Globus pallidus (tissue), 1 donor: ENCODE results near the gene GRHL1.

Experiments used
- DNase-seq: peaks from one replicate; pipeline ENCODE4 v3.0.0-alpha.2; 2015; ENCODE audit warnings: low spot score

The GRHL1 gene

GRCh38 chr2:10042301-10043161, 91.0 kb downstream of the GRHL1 start:
- DNase-seq, result peak; percentile 48

- peak; percentile 64 for DNase-seq
Observed at GRCh38 chr2:10043256-10043905, 91.9 kb downstream of the GRHL1 start, which contains the start of gene KLF11. KLF11 (plus strand) TSS chr2:10043550; CDS start chr2:10043717, 167 bp downstream.

GRCh38 chr2:10043906-10044601, 92.6 kb downstream of the GRHL1 start:
- DNase-seq, result peak; percentile 79

GRCh38 chr2:10045561-10046355, 94.3 kb downstream of the GRHL1 start:
- no peak for DNase-seq

- DNase-seq, result no peak
Observed at GRCh38 chr2:10046931-10047330, 95.4 kb downstream of the GRHL1 start.

GRCh38 chr2:10047616-10048500, 96.4 kb downstream of the GRHL1 start:
- no peak for DNase-seq

- DNase-seq, result peak; percentile 66
Observed at GRCh38 chr2:10048501-10049171, 97.1 kb downstream of the GRHL1 start.
